Stimulated activated CD4-positive, alpha-beta T cell treated with anti-CD3 and anti-CD28 coated beads, Interleukin-4, amount 100 ng/mL, for 4 hours (primary cell): ENCODE measurements around the gene ZNF862.

Source experiments
- DNase-seq, 2 experiments: peaks; one replicate each; pipeline ENCODE4 v3.0.0-alpha.2; 2020

The ZNF862 gene

DNA sequence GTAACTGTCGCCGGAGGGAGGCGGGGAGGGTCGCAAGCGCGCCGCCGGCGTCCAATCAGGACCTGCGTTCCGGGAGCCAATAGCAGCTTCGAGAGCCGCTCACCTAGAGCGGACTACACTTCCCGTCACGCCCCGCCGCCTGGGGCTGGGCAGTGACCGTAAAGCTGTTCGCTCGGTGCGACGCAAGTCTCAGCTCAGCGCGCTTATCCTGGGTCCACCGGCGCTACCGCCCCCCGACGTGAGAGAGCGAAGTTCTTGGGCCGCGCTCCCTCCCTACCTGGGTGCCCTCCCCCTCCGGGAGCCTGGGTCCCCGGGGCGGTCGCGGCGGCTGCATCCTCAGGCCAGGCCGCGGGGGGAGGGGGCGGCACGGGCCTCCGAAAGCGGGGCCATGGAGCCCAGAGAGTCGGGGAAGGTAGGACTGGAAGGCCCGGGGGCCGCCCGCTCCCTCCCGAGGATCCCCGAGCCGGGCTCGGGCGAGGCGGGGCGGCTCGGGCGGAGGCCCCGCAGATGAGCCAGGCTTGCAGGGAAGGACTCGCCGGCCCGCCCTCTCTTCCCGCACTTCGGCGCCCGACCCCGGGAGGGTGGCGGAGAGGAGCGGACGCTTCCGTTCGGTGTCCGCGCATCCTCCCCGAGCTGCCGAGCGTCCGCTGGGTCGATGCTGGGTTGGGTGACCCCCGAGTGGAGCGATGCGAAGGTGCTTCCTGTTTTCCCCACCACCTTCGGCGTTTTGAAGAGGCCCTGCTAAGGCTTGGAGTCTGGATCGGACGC is at the start of gene ZNF862:
Gene ZNF862, plus strand, starts transcription at position 152 of the 768 bp plus-strand sequence. Its CDS starts 237 bp downstream, at position 389.
- peak; percentile 95 to 96 for DNase-seq

DNA sequence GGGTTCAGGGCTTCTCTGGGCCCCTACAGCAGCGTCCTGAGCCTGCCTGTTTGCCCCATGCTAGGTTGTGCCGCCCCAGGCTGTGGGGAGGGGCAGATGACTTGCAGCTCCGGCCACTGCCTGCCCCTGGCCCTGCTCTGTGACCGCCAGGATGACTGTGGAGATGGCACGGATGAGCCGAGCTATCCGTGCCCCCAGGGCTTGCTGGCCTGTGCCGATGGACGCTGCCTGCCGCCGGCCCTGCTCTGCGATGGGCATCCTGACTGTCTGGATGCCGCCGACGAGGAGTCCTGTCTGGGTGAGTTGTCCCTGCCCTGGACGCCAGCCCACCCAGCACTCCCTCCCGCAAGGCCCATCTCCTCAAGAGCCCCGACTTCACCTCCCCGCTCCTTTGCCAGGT is 49.1 kb upstream of the ZNF862 start:
- DNase-seq = no peak

DNA sequence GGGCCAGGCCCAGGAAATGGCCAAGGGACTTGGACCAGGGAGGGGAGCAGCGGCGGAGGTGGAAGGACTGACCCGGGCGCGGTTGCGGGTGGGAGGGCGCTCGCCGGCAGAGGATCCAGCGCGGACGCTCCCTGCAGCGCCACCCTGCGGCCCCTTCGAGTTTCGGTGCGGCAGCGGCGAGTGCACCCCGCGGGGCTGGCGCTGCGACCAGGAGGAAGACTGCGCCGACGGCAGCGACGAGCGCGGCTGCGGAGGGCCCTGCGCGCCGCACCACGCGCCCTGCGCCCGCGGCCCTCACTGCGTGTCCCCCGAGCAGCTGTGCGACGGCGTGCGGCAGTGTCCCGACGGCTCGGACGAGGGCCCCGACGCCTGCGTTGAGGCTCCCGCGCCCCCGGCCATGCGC is 48.0 kb upstream of the ZNF862 start:
- peak in 1 of 2 experiments; percentile 9 for DNase-seq

DNA sequence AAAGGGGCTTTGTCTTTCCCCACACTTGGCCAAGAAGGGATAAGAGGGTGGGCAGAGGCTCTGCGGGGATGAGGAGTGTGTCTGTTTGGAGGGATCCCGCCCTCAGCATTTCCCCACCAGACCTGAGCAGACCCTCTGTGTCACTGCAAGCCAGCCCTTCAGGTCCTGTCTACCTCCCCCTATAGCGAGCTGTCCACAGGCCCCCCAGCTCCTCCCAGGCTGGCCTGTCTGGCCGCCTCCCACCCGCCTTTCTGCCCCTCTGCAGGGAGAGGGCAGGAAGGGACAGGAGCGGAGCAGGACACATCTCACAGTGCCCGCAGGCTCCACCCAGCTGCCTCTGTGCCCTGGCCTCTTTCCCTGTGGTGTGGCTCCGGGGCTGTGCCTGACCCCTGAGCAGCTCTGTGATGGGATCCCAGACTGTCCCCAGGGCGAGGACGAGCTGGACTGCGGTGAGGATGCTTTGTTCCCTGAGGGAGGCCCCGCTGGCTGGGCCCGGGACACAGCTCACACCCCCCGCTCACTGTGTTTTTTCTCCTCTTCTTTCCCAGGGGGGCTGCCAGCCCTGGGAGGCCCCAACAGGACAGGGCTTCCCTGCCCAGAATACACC is 47.3 kb upstream of the ZNF862 start:
- DNase-seq = no peak

DNA sequence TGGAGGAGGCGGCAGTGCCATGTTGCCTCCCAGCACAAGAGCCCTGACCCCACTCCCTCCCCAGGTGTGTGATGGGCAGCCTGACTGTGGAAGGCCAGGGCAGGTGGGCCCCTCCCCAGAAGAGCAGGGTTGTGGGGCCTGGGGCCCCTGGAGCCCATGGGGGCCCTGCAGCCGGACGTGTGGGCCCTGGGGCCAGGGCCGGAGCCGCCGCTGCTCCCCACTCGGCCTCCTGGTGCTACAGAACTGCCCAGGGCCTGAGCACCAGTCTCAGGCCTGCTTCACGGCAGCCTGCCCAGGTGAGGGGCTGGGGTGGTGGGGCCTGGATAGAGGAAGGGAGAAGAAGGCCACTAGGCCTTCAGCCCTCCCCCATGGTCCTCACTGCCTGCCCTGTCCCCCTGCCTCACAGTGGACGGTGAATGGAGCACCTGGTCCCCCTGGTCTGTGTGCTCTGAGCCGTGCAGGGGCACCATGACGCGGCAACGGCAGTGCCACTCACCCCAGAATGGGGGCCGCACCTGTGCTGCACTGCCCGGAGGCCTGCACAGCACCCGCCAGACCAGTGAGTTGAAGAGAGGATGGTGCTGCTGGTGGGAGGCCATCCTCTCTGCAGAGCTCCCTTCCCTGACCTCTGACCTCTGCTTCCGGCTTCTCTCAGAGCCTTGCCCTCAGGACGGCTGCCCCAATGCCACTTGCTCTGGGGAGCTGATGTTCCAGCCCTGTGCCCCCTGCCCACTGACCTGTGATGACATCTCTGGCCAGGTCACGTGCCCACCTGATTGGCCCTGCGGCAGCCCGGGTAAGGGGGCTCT is 46.6 kb upstream of the ZNF862 start:
- no peak for DNase-seq

DNA sequence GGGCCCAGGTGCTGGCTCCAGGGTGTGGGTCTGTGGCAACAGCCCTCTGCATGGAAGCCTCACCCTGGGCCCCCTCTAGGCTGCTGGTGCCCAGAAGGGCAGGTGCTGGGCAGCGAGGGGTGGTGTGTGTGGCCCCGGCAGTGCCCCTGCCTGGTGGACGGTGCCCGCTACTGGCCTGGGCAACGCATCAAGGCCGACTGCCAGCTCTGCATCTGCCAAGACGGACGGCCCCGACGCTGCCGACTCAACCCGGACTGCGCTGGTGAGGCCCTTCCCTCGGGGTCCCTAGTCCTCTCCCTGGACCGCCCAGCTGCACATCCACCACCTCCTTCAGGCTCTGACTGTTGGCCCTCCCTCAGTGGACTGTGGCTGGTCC is 46.0 kb upstream of the ZNF862 start:
- no peak for DNase-seq

DNA sequence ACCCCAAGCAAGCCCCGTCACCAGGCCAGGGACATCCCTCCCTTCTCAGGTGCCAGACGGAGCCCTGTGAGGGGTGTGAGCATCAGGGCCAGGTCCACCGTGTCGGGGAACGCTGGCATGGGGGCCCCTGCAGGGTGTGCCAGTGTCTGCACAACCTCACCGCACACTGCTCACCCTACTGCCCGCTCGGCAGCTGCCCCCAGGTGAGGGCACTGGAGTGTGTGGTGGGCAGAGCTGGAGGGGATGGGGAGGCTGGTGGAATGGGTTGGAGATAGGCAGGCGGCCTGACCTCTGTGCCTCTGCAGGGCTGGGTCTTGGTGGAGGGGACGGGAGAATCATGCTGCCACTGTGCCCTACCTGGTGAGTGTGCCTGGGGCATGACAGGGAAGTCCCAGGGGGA is 44.9 kb upstream of the ZNF862 start:
- no peak for DNase-seq

DNA sequence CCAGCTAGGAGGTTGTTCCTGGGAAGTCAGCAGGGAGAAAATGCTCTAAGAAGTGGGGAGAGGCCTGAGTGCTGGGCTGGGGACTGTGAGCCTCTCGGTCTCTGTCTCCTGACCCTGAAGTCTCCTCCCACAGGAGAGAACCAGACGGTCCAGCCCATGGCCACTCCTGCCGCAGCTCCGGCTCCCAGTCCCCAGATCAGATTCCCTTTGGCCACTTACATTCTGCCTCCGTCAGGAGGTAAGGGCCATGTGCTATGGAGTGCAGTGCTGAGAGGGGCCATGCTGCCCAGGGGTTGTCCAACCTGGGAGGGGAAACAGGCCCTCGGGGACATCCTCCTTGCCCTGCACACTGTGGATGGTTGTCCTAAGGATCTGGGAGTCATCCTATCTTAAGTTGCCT is 43.5 kb upstream of the ZNF862 start:
- DNase-seq = no peak

DNA sequence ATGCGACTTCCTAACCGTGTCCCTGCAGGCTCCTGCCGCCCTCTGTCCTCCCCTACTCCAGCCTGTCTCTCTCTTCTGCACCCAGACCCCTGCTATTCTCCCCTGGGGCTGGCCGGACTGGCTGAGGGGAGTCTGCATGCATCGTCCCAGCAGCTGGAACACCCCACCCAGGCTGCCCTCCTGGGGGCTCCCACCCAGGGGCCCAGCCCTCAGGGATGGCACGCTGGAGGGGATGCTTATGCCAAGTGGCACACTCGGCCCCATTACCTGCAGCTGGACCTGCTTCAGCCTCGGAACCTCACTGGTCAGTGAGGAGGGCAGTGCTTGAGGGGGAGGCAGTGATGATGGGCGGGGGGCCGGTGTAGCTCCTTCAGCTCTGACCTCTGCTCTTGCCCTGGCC is 43.0 kb upstream of the ZNF862 start:
- no peak for DNase-seq

DNA sequence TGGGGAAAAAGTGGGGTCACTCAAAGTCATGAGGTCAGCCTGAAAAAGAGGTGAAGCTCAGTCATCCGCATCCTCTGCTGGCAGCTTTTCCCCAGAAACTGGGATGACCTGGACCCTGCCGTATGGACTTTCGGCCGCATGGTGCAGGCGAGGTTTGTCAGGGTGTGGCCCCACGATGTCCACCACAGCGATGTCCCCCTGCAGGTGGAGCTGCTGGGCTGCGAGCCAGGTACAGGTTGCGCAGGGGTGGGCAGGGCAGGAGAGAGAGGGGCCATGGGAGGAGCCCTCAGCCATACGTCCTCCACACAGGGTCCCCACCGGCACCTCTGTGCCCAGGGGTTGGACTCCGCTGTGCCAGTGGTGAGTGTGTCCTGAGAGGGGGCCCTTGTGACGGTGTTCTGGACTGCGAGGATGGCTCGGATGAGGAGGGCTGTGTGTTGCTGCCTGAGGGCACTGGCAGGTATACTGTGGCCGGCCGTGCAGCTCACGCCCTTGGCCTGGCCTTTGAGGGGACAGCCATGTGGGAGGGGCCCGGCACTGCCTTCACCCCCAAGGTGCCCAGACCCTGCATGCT is 41.8 kb upstream of the ZNF862 start:
- no peak for DNase-seq

DNA sequence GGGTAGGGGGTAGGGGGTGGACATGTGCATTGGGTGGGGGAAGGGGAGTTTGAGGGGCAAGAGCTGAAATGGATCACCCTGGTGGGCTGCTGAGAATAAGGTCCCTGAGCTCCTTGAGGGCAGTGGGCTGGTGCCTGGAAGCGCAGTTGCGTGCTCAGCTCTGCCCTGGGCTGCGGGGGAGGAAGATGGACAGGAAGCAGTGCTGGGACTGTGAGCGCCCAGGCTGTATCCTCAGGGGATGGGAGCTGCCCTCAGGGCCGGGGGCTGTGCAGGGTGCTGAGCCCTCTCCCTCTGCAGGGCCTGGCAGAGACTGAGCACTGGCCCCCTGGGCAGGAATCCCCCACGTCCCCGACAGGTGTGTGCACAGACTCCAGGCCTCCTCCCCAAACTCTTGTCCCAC is 40.4 kb upstream of the ZNF862 start:
- DNase-seq = no peak

DNA sequence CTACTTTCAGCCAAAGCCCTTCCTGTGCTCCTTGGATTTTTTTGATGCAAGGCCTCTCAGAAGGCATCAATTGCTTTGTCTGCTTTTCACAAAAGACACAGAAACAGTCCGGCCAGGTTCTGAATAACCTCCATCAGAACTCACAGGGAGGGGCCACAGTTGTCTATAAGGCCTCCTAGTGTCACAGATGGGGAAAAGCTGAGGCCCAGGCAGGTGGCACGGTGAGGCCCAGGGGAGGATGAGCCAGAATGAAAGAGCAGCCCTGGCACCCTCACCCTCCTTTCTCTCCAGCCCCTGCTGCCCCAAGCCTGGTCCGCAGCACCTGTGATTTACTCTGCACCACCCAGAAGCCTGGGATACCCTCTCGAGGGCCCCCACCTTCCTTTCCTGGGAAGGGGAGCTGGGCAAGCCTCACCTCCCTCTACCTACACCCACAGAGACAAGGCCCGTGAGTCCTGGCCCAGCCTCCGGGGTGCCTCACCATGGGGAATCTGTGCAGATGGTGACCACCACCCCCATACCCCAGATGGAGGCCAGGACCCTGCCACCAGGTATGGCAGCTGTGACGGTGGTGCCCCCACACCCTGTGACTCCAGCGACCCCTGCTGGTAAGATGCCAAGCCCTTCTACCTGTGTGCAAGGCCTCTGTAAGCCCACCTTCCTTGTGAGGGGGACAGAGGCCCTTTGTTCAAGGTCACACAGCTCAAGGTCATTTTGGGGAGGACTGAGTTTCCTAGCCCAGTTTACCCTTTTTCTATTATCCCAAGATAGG is 38.6 kb upstream of the ZNF862 start:
- peak; percentile 51 to 55 for DNase-seq

DNA sequence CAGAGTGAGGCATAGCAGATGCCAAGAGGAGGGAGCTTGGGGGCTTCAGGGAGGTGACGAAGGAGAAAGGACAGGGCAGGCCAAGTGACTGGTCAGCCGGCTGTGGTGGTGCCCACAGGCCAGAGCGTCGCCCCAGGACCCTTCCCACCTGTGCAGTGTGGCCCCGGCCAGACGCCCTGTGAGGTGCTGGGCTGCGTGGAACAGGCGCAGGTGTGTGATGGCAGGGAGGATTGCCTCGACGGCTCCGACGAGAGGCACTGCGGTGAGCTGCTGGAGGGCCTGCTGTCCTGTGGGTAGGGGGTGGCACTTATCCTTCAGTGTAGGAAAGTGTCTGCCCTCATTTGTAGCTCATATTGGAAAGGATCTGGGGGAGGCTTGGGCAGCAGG is 38.0 kb upstream of the ZNF862 start:
- DNase-seq = no peak

DNA sequence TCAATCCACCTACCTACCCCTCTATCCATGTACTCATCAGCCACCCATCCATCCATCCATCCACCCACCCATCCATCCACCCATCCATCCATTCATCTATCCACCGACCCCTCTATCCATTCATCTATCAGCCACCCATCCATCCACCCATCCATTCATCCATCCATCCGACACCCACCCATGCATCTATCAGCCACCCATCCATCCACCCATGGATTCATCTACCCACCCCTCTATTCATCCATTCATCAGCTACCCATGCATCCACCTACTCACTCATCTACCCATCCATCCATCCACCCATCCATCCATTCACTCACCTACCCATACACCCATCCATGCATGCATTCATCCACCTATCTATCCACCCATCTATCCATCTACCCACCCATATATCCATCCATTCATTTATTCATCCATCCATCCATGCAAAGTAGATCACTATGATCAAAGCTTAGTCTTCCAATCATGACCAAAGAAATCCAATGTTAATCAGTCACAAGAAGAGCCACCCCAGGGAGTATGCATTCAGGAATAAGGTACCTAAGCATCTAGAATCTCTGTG is 37.1 kb upstream of the ZNF862 start:
- no peak for DNase-seq

DNA sequence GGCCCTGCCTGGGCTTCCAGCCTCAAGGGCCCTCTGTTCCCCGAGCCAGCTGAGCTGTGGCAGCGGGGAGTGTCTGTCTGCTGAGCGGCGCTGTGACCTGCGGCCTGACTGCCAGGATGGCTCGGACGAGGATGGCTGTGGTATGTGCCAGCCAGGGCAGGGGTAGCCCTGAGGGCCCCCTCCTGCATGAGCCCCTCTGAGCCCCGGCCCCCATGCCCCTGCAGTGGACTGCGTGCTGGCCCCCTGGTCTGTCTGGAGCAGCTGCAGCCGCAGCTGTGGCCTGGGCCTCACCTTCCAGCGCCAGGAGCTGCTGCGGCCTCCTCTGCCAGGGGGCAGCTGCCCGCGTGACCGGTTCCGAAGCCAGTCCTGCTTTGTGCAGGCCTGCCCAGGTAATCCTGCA is 36.4 kb upstream of the ZNF862 start:
- no peak for DNase-seq

DNA sequence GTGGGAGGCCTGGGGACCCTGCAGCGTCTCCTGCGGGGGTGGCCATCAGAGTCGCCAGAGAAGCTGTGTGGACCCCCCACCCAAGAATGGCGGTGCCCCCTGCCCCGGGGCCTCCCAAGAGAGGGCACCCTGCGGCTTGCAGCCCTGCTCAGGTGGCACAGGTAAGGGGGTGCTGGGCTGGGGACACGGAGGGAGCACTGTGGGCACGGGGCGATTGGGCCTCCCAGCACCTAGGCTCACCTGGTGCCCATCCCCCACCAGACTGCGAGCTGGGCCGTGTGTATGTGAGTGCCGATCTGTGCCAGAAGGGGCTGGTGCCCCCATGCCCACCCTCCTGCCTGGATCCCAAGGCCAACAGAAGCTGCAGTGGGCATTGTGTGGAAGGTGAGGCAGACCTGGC is 35.2 kb upstream of the ZNF862 start:
- no peak for DNase-seq

DNA sequence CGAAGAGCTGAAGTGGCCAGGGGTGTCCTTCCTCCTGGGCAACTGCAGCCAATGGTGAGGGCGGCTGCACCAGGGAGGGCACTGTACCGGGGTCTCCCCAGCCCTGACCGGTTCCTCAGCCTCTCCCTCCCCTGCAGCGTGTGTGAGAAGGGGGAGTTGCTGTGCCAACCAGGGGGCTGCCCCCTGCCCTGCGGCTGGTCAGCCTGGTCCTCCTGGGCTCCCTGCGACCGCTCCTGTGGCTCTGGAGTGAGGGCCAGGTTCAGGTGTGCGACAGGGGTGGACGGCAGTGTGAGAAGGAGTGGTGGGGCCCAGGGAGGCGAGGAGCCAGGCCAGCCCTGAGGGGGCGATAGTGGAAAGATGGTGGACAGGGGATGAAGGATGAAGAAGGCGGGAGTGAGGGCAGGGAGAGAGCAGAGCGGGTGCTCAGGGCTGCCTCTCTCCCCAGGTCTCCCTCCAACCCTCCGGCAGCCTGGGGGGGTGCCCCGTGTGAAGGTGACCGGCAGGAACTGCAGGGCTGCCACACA is 34.6 kb upstream of the ZNF862 start:
- no peak for DNase-seq

DNA sequence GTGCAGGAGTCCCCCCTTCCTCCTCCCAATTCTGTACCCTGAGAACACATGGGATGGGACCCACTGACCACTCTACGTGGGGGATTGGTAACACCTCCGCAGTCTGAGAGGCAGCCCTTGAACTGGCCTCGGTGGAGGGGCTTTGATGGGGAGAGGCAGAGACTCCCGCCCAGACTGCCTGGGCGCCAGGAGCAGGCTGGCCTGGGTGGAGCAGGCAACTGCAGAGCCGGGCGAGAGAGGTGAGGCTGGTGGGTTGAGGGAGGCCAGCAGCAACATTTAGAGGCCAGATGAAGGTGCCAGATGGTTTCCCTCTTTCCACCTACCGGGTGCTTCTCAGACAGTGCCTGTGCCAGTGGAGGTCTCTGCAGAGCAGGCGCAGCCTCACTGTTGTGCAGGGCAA is 34.1 kb upstream of the ZNF862 start:
- no peak for DNase-seq

DNA sequence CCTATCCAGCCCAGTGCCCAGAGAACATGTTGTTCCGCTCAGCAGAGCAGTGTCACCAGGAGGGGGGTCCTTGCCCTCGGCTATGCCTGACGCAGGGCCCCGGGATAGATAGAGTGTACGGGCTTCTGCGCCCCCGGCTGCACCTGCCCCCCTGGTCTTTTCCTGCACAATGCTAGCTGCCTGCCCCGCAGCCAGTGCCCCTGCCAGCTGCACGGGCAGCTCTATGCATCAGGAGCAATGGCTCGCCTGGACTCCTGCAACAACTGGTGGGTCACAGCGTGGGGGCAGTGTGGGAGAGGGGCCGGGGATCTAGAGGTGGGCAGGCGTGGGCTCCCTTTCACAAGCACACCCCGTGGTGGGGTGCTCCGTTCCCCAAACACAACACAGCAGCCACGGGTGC is 31.4 kb upstream of the ZNF862 start:
- no peak for DNase-seq

DNA sequence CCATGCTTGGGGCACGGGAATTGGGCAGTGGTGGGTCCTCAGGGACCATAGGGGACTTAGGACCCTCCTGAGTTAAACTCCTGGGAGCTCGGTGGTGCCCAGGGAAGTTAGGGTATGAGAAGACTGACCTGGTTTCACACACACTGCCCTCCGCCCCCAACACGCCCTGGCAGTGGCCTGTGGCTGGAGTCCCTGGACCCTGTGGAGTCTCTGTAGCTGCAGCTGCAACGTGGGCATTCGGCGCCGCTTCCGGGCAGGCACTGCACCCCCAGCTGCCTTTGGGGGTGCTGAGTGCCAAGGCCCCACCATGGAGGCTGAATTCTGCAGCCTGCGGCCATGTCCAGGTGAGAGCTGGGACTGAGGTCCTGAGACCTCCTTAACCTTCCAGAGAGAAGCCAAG is 29.9 kb upstream of the ZNF862 start:
- DNase-seq = no peak

DNA sequence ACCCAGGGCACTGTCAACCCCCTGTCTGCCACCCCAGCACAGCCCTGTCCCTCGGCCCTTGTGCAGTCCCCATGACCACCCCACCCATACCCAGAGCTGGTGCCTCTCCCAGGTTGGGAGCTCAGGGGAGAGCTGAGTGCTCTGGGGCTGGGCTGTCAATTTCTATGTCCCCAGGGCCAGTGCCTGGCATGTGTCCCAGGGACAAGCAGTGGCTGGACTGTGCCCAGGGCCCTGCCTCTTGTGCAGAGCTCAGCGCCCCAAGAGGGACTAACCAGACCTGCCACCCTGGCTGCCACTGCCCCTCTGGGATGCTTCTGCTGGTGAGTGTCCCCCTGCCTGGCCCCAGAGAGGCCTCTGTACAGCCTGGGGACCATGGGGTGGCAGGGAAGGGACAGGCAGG is 29.0 kb upstream of the ZNF862 start:
- DNase-seq = no peak

DNA sequence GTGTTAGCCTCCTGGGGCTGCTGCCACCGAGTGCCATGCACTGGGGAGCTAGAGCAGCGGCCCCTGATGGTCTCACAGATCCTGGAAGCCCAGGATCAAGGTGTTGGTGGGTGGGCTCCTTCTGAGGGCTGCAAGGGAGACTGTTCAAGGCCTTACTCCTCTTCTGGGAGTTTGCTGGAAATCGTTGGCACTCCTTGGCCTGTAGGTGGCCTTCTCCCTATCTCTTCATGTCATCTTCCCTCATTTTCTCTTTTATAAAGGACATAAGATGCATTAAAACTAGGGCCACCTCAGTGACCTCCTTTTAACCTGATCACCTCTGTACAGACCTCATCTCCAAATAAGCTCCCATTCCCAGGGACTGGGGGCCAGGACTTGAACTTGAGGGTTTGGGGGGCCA is 27.0 kb upstream of the ZNF862 start:
- no peak for DNase-seq
